PC-9 (cell line): ENCODE measurements around the gene CTLA4.

ENCODE experiments used
- EZH2 ChIP-seq: fragments of 200-600 bp; sonication (generic); IDR thresholded peaks from 2 replicates; pipeline ENCODE4 v1.8.0; 2017; ENCODE audit warnings: antibody characterized with exemption, low read depth
- TF ChIP-seq, protein P1 (sequence below): fragments of 200-600 bp; sonication (generic); conservative IDR thresholded peaks from 2 replicates; pipeline ENCODE4 v1.6.1; 2017; ENCODE audit warnings: mixed run types, antibody characterized with exemption, mild to moderate bottlenecking, moderate library complexity

GRCh38 chr2:203855274-203855673 is 12.3 kb upstream of the CTLA4 start:
- TF ChIP-seq, protein P1, sequence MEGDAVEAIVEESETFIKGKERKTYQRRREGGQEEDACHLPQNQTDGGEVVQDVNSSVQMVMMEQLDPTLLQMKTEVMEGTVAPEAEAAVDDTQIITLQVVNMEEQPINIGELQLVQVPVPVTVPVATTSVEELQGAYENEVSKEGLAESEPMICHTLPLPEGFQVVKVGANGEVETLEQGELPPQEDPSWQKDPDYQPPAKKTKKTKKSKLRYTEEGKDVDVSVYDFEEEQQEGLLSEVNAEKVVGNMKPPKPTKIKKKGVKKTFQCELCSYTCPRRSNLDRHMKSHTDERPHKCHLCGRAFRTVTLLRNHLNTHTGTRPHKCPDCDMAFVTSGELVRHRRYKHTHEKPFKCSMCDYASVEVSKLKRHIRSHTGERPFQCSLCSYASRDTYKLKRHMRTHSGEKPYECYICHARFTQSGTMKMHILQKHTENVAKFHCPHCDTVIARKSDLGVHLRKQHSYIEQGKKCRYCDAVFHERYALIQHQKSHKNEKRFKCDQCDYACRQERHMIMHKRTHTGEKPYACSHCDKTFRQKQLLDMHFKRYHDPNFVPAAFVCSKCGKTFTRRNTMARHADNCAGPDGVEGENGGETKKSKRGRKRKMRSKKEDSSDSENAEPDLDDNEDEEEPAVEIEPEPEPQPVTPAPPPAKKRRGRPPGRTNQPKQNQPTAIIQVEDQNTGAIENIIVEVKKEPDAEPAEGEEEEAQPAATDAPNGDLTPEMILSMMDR: no peak
- no peak for TF ChIP-seq EZH2
